COLO829 (cell line): ENCODE results near the gene PRICKLE2.

ENCODE experiments used
- DNase-seq: peaks from one replicate; pipeline ENCODE4 v3.0.0; 2012; ENCODE audit warnings: low spot score

The PRICKLE2 gene

GRCh38 chr3:64253689-64254088 is 28.4 kb upstream of the PRICKLE2 start:
- DNase-seq: no peak

- no peak for DNase-seq
Measured at GRCh38 chr3:64251019-64251418, 25.8 kb upstream of the PRICKLE2 start.

DNA sequence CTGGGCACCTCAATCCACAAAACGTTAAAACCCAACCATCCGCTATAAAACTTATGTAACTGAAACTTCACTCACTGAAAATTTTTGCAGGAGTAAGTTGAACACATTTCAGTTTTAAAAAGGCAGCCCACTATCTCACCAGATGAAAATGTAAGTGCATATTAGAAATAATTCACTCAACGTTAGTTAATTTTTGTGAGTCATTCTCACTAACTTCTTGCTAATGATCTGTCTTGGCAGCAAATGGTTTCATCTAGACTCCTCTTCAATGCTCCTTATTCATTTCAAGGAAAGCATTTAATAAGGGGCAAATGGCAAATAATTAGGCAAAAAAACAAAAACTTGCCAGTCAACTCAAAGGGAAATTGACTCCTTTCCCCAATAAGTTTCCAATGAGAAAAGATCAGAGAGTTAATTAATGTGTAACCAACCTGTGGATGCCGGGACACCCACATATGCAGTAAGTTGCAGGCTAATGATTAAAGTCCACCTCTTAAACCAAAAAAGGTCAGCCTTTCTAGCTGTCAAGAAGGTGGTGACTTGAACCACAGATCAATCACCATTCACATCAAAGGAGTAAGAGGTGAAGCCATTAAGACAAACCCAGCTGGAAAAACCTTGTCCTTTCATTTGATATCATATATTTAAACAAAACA is 22.9 kb upstream of the PRICKLE2 start:
- no peak for DNase-seq

- peak; percentile 60 for DNase-seq
Measured at GRCh38 chr3:64244011-64244942, 19.0 kb upstream of the PRICKLE2 start.

DNA sequence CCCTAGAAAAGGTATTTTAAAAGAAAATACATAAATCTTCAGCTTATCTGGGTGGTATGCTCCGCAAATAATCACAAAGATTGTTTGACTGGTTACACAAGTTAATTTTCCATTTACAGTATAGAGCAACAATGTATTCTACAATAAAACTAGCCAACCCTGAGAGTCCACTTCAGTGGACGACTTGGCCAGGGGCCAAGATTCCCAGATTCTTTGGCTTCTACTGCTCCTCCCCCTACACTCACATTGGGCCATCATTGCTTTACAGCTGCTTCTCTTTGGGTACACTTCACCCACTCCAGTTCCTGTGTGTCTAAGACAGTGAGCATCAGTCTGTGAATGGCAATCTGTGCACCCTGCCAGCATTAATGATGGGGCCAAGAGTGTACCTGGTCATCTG is 17.2 kb upstream of the PRICKLE2 start:
- no peak for DNase-seq

- no peak for DNase-seq
Measured at GRCh38 chr3:64240959-64241358, 15.7 kb upstream of the PRICKLE2 start.

GRCh38 chr3:64240396-64240795 is 15.1 kb upstream of the PRICKLE2 start:
- DNase-seq: no peak

GRCh38 chr3:64239841-64240240 is 14.6 kb upstream of the PRICKLE2 start:
- DNase-seq: no peak

DNA sequence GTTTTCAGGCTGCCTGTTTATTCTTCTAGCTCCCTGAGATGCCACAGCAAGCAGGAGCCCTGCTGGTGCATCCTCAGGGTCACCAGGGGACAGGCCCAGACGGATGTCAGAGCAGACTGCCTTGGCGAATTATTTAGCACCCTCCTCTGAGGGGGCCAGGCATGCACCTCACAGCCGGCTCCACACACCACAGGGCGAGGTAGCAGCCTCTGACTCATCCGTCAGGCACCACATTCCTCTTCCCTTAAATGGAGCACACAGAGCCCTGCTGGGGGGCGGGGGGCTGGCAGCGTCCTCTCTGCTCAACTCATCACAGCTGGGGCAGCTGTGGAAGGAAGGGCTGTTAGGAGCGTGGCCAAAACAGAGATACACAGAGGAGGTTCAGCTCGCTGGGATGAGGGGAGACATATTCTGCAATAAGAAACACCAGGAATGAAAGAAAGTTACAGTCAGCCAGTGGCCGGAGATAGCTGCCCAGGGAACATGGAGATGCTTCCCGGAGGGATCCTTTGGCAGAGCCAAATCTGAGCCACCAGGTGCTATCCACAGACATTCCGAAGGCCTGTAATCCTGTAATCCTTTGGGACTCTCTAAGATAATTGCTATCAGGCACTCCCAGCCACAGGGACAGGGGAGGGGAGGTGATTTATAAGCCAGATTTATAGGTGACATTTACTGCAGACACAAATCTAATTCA is 13.9 kb upstream of the PRICKLE2 start:
- DNase-seq: no peak

GRCh38 chr3:64237083-64237482 is 11.8 kb upstream of the PRICKLE2 start:
- DNase-seq: no peak

DNA sequence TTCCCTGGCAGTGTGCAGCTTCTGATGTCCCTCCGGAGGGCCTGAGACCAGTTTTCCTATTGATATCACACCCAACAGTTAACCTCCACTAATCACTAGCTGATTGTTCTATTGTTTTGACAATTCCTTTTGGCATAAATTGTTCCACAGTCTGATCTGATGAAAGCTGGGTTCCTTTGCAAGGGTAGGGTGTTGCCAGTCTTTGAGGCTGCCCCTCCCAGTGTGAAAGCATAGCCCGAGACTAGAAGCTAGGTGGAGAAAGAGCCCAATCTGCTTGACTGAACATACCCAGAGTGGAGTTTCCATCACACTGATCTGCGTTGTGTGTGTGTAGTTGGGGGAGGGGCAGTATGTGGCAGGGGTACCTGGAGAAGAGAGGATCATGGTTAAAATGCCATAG is 10.3 kb upstream of the PRICKLE2 start:
- no peak for DNase-seq

- DNase-seq: no peak
Measured at GRCh38 chr3:64234571-64234970, 9.3 kb upstream of the PRICKLE2 start.

GRCh38 chr3:64232821-64233220 is 7.6 kb upstream of the PRICKLE2 start:
- no peak for DNase-seq

DNA sequence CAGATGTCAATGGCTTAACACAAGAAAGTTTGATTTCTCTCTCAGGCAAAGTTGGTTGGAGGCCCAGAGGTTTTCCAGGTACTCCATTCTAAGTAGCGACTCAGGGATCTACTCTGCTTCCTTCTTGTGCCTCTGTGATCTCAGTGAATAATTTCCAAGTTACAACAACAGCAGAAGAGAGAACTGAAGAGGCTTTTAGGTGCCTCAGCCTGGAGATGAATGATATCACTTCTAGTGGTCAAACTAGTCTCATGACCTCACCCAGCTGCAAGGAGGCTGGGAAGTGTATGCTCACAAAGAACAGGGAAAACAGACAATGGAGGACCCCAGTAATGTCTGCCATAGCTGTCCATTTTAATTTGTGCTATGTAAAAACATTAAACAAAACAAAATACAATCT is 4.6 kb upstream of the PRICKLE2 start:
- no peak for DNase-seq

- no peak for DNase-seq
Measured at GRCh38 chr3:64228110-64228509, 2.8 kb upstream of the PRICKLE2 start.

- no peak for DNase-seq
Measured at GRCh38 chr3:64226730-64227129, 1.5 kb upstream of the PRICKLE2 start.

GRCh38 chr3:64225695-64226499 is 631 bp upstream of the PRICKLE2 start:
- DNase-seq: no peak

- no peak for DNase-seq
Measured at GRCh38 chr3:64223791-64224745, 1.2 kb downstream of the PRICKLE2 start.

- no peak for DNase-seq
Measured at GRCh38 chr3:64222501-64223111, 2.7 kb downstream of the PRICKLE2 start.

DNA sequence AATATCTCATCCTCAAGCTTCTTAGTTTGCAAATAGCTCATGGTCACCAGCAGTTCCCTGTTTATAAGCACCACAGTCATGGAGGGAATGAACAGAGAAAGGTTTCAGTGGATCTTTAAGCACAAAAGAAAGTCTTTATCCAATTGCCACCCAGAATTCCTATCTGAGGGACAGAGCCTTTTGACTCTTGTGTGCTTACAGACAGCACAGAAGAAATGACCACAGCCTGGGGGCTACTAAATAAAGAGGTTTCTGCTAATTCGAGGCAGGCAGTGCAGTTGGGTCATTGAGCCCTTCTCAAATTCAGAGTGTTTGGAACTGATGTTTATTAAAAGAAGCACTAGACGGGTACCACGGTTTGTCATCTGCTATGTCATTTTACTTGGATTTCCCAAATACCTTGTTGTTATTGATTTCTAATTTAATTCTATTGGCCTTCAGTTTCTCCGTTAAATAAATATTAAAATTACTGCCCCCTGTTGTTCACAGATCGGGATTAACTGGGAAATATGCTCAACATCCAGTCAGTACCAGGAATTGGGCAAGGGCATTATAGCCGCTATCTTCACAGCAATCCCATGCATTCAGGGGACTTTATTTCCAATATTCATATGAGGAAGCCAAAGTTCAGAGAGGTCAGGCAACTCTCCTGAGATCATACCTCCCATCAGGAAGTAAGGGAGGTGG is 3.6 kb downstream of the PRICKLE2 start:
- no peak for DNase-seq
